Measurements from ENCODE around the gene CRYBG1. TPM values are rescaled to one million over a fixed set of nuclear protein-coding genes. Genes with fewer than 3 reads are reported as not detected.

CRYBG1 gene
- total RNA-seq, 1 donor from 2014 or later, result 33.6 TPM

- ATAC-seq (ENCODE audit: low read depth) (no peak), DNase-seq (no peak)
- Mint-ChIP-seq H3K36me3 (ENCODE audit: low read depth) (peaks cover 22% of the 10 kb centered on the region), H3K4me3 (no peak overlapping the region), H3K4me1 (peaks cover 37% of the 10 kb centered on the region), H3K27me3 (no peaks in the 10 kb centered on the region), H3K9me3 (no peaks in the 10 kb centered on the region), H3K27ac (no peak overlapping the region)
- TF ChIP-seq CTCF (IDR thresholded peaks at IDR 0.05), result no peak
- ChIA-PET POLR2A (interaction anchor here (0.5 kb wide), 1 partner anchor 25 kb away, joined by 5 read pairs; no protein-coding TSS in a partner anchor), CTCF (no interaction called here)
- intact Hi-C loops (cut with micrococcal nuclease), result no loop called here
Observed at GRCh38 chr6:106318851-106319250, 41.7 kb upstream of the CRYBG1 start.

- Mint-ChIP-seq H3K4me3 (no peak overlapping the region), H3K27ac (no peak overlapping the region), H3K4me1 (peaks cover 55% of the 10 kb centered on the region), H3K36me3 (ENCODE audit: low read depth) (peaks cover 4% of the 10 kb centered on the region), H3K9me3 (no peaks in the 10 kb centered on the region), H3K27me3 (no peaks in the 10 kb centered on the region)
- no peak for TF ChIP-seq CTCF (IDR thresholded peaks at IDR 0.05)
- intact Hi-C loops (cut with micrococcal nuclease), result loop anchor here (5.0 to 10.0 kb wide), 2 partner anchors 373 to 440 kb away; no protein-coding TSS in a partner anchor
- ChIA-PET POLR2A (no interaction called here), CTCF (no interaction called here)
- ATAC-seq (ENCODE audit: low read depth), result no peak
- DNase-seq, result no peak
Observed at GRCh38 chr6:106321940-106322339, 38.6 kb upstream of the CRYBG1 start.

DNA sequence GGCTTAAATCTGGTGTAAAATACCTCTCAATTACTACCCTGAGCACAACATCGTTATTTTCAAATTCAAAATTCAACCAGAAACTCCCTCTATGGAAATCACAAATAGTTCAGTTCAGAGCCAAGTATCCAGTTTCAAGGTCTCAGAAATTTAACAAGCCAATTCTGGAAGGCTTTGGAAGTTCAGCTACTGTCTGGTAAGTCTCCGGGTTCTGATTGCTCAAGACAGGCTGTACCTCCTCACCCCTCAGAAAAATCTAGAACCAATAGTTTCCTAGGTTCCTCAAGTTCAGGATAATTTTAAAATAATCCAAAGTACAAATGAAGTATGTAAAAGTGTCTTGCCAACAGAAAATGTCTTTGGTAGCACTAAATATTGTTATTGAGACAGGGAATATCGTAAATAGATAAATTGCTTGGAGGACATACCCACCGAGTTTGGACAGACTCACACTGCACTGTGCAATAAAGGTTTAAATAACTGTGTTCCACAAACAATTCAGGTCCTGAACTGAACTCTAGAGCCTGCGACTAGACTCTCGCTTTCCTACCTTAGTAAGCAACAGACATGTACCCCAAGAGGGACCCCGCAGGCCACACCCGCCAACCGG is 35.7 kb upstream of the CRYBG1 start:
- POLR2A ChIA-PET, result interaction anchor here (1.0 to 1.6 kb wide), 7 partner anchors 9 to 1135 kb away, joined by 3 to 6 read pairs (median 5); partner anchors contain the start of genes PDSS2 and PRDM1
- Mint-ChIP-seq H3K27me3 (no peaks in the 10 kb centered on the region), H3K27ac (peak overlapping the region; percentile 94), H3K9me3 (no peaks in the 10 kb centered on the region), H3K36me3 (ENCODE audit: low read depth) (peaks cover 4% of the 10 kb centered on the region), H3K4me1 (peaks cover 45% of the 10 kb centered on the region), H3K4me3 (peak overlapping the region; percentile 99)
- DNase-seq (no peak), ATAC-seq (ENCODE audit: low read depth) (no peak)
- TF ChIP-seq CTCF (IDR thresholded peaks at IDR 0.05), result no peak
- CTCF ChIA-PET, result interaction anchor here (1.3 kb wide), 1 partner anchor 37 kb away, joined by 3 read pairs; no protein-coding TSS in a partner anchor
- intact Hi-C loops (cut with micrococcal nuclease), result loop anchor here (1.0 to 10.0 kb wide), 9 partner anchors 12 to 922 kb away; partner anchors contain the start of genes MTRES1, PREP, QRSL1 and RTN4IP1

DNA sequence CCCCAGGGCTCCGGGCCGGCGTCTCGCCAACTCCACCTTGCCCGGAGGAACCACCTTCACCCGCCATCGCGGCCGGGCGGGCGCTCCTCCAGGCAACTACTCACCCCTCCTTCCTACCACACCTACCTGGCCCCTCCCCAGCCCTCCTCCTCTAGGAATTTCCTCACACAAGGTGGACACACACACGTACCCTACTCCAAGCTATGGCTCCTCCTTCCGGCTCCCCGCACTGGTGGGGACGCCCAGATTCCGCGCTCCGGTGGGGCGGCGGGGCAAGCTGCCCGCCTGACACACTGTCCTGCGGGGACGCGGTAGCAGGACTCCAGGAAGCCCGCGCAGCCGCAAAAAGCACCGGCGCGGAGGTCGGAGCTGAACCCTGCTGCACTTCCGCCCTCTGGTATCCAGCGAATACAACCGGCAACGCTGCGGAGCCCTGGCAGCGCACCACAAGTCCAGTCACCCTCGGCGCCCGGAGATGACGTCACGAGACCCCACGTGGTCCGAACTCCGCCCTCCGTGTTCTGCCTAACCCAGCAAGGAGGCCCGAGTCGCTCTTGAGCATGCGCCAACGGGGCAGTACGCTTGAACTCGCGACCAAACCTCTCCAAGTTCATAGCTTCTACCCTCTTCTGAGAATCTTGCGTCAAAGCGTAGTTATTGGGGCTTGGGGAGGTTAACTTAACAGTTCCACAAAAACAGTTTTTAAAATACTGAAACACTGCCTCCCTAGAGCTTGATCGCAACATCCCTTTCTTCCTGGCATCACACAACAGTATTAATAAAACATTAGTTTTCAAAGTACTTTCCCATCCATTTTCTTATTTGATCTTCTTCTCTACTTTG is 35.0 kb upstream of the CRYBG1 start, which contains the start of gene ATG5:
ATG5 (minus strand) TSS at position 425 of the 843 bp plus-strand sequence. CDS start 9,552 bp downstream, outside the sequence.
- Mint-ChIP-seq H3K36me3 (ENCODE audit: low read depth) (peaks cover 4% of the 10 kb centered on the region), H3K27ac (peak within 1 kb of the TSS; percentile 94), H3K27me3 (peaks cover 1% of the 10 kb centered on the region), H3K9me3 (no peaks in the 10 kb centered on the region), H3K4me1 (peaks cover 42% of the 10 kb centered on the region), H3K4me3 (peak within 1 kb of the TSS; percentile 99)
- ChIA-PET POLR2A (interaction anchor here (0.5 to 1.6 kb wide), 14 partner anchors 10 to 1936 kb away, joined by 3 to 6 read pairs (median 5); partner anchors contain the start of genes PDSS2, PRDM1 and SNX3), CTCF (interaction anchor here (0.7 to 1.3 kb wide), 4 partner anchors 11 to 37 kb away, joined by 3 to 4 read pairs (median 3); no protein-coding TSS in a partner anchor)
- intact Hi-C loops (cut with micrococcal nuclease), result loop anchor here (1.0 to 10.0 kb wide), 8 partner anchors 12 to 922 kb away; partner anchors contain the start of genes MTRES1, PREP, QRSL1 and RTN4IP1
- peak; percentile 93 for ATAC-seq (ENCODE audit: low read depth)
- DNase-seq, result peak; percentile 99
- no peak for TF ChIP-seq CTCF (IDR thresholded peaks at IDR 0.05)
